ENCODE measurements around the gene HOXD1.

Gene HOXD1

DNA sequence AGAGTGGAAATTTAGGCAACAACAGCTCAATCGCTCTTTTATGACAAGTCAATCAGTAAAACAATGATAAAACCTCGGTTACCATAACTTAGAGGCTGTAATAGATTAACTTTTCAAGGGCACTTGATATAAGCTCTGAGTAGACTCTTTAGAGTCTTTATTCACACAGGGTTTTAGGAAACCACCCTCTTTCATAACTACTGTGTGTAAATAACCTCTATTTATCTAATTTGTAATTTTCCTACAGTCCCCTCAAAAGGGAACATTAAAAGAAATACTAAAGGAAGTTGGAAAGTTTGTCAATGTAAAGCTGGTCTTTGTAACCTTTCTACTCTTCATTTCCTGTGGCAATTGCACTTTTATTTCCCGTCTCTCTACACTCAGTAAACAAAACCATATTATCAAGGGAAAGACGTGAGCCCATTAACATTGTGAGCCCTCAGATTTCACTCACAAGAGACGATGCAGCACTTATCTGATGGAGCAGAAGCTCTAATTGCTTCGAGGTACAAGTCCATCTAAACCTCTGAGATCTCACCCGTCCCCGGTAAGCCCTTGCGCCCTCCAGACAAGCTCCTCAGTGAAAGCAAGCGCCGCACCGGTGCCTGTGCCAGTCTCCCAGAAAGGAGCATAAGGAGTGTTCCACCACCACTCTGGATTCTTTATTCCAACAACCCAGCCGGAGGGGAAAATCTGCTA is 1.1 kb upstream of the HOXD1 start:
- no peak for DNase-seq

- no peak for DNase-seq
These were observed 559 bp downstream of the HOXD1 start for GRCh38 chr2:176188774-176189680.

- DNase-seq = no peak
These were observed 1.5 kb downstream of the HOXD1 start for GRCh38 chr2:176189681-176190641.

GRCh38 chr2:176192351-176192750 is 3.9 kb downstream of the HOXD1 start:
- DNase-seq = no peak

DNA sequence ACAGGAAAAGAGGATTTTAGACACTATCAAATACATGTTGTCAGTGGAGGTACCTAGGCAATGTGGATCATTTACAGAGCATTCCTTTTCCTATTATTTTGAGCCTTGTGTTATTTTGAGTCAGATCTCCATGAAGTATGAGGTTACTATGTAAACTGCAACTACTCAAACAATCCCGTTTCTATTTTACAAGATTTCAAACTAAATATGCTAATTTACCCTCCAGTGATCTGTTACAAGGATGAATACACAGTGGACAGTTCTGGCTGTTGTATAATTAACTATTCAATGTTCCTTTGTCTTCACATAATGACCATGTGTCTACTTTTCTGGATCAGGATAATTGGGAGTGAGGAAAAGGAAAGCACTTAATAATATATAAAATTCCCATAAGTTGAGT is 4.6 kb downstream of the HOXD1 start:
- DNase-seq = no peak

DNA sequence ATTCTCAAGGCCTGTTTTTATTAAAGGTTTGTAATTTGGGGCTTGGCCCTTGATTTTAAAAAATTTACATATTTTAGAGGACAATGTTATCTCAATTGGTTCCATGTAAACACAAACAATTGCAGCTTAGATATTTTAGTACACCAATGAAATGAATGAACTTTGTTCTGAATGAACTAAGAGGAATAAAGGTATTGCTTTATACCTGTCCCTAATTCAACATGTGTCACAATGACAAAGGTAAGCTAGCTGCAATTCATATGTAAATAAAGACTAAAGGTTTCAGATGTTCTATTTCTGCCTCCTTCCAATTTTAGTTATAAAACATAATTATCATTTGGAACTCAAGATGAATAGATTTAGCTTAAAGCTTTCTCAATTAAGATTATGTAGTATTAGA is 11.4 kb downstream of the HOXD1 start:
- DNase-seq = no peak

DNA sequence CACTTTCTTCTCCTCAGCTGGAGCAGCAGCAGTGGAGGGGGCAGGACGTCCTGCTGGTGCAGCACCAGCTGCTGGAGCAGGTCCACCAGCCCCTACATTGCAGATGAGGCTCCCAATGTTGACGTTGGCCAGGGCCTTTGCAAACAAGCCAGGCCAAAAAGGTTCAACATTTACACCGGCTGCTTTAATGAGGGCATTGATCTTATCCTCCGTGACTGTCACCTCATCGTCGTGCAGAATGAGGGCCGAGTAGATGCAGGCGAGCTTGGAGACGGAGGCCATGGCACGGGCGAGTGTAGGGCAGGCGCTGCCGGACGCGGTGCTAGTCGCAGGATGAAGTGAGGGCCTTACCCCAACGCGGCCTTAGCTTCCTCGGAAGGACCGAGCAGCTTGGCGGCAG is 12.5 kb downstream of the HOXD1 start:
- no peak for DNase-seq

- no peak for DNase-seq
These were observed 14.0 kb downstream of the HOXD1 start for GRCh38 chr2:176202491-176202890.

DNA sequence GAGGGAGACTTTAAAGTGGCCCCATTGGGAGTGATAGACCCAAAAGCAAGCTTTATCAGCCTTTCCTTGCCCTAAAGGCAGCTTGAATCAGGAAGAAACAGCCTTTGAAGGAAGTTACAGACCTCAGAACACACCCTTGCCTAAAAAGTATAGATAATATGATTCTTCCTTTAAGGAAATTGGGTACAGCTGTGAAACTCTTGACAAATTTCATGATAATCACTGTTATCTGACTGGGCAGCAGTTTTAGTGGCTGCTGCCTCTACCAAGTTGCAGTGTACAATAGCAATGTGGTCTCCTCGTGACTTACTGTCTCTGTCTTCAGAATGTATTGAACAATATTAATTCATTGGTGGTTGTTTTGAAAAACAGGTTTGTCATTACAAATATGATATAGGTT is 16.7 kb downstream of the HOXD1 start:
- no peak for DNase-seq

- DNase-seq = no peak
These were observed 17.7 kb downstream of the HOXD1 start for GRCh38 chr2:176206136-176206535.

GRCh38 chr2:176206682-176207081 is 18.2 kb downstream of the HOXD1 start:
- DNase-seq = no peak

DNA sequence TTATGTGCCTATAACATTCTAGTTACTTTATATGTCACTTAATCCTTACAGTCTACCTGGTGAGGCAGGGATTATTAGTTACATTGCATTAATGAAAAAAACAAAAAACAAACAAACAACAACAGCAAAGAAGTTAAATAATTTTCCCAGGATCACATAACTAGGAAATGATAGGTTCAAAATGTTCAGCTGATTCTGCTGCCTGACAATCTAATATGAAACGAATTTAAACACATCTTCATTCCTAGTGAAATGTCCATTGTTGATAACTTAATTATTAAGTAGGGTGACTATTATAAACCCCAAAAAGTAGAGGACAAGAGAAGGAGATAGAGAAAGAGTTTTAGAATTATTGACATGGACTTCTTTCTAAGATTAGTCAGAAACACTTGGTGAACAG is 22.6 kb downstream of the HOXD1 start:
- no peak for DNase-seq

DNA sequence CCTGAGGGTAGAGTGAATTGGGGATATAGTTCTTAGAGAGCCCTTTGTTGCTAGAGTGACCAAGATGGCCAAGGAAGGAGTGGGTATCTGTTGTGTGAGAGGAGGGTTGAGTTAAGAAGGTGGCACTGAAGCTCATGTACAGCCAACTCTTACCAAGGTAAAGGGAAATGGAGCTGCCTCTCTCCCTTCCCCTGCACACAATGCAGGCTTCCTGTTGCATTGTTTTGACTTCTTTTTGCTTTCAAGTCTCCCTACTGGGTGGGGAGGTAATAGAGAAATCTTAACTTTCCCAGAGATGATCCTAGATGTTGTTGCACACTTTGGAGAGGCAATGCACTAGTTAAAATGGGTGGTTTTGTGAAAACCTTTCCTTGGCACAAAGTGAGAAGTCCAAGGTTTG is 23.8 kb downstream of the HOXD1 start:
- no peak for DNase-seq

DNA sequence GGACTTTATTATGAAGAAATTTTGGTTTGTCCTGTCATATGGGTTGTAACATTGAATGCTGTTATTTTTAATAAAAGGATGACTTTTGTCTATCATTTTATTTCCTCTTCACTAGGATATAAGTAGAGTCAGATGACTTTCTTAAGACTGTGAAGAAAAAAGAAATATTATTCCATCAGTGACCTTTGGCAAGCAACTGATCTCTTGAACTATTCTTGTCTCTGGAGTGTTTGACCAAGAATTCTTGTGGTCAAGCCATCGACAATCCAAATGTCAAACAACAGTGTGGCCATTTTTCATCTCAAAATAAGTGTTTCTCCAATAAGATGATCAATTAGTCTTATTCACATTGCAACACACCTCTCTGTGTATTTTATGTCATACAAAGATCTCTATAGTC is 24.9 kb downstream of the HOXD1 start:
- no peak for DNase-seq

DNA sequence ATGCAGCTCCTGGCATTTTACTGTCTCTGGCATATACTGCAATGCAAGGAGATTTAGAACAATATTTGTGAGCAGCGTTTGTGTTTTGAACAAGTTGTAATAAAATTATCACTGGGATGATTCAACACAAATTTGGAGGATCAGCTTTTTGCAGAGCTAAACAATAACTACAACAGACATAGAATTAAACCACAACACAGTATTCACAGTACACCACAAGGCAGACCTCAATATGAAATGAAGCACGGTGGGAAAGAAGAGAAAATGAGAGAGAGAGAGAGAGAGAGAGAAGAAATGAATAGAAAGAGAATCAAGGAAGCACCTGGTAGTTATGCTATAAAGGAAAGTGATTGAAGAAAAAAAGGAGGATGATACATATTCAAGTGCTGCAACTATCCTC is 39.4 kb downstream of the HOXD1 start:
- DNase-seq = no peak

DNA sequence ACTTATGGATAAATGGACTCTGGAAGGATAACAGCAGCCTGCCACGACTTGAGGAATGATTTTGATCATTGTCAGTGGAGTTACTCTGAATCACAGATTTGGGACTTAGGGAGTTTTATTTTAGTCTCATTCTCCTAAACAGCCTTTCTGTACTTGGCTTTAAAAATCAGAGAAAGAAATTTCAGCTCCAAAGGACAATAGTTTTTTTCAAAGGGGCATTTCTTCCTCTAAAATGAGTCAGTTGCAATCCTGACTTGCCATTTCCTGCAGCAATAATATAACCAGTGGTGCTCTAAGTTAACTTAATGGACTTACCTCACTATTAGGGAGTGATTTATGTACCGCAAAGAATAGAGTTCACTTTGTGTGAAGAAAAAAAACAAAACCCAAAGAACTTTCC is 45.7 kb downstream of the HOXD1 start:
- DNase-seq = no peak

GRCh38 chr2:176234940-176235339 is 46.5 kb downstream of the HOXD1 start:
- DNase-seq = no peak

GRCh38 chr2:176237456-176237855 is 49.0 kb downstream of the HOXD1 start:
- no peak for DNase-seq

DNA sequence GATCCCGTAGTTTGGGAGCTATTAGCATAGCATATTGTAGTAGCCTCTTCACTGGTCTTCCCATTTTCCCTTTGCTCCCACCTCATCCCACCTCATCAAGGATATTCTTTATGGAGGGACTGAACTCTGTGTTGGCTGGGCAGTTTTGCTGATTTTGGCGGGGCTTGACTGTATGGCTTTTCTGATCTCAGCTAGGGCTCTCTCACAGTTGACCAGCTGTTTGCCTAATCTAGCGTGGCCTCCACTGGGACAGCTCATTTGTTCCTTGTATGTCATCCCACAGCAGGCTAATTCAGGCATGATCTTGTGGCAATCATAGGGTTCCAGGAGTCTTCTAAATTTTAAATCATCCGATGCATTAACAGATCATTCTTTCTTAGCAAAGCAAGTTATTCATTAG is 50.6 kb downstream of the HOXD1 start:
- DNase-seq = no peak

DNA sequence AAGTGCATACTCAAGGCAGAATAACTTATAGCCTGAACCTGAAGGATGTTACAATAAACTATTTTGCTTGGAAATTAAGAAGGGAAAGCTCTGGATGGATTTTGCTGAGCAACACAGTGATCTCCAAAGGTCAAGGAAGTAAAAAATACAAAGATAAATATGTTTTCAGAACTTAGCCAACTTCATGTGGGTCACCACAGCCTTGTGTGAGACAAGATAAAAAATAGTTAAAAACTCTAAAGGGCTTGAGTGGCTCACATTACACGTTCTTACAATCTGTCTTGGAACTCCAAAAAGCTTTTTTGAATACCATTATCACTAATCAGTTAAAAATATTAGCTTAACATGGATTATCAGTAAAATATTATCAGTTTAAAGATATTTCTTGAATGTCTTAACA is 51.8 kb downstream of the HOXD1 start:
- DNase-seq = no peak
